ENCODE data around the gene RNF212.

GRCh38 chr4:1080432-1080831, 32.9 kb downstream of the RNF212 start:
- TF ChIP-seq ZNF565 (CRISPR knock-in tag; conservative IDR thresholded peaks at IDR 0.05; ENCODE audit: low read depth): no peak
- no peak for TF ChIP-seq GLIS3 (CRISPR knock-in tag; IDR thresholded peaks at IDR 0.05)
- TF ChIP-seq ZFP30 (CRISPR knock-in tag; IDR thresholded peaks at IDR 0.05): no peak
- TF ChIP-seq ARNTL (CRISPR knock-in tag; IDR thresholded peaks at IDR 0.05; ENCODE audit: borderline replicate concordance, low read depth): no peak
- no peak for TF ChIP-seq TCF4 (CRISPR knock-in tag; IDR thresholded peaks at IDR 0.05; ENCODE audit: borderline replicate concordance)
- TF ChIP-seq ISL1 (CRISPR knock-in tag; IDR thresholded peaks at IDR 0.05): no peak
- TF ChIP-seq PATZ1 (CRISPR knock-in tag; IDR thresholded peaks at IDR 0.05; ENCODE audit: borderline replicate concordance): no peak
- TF ChIP-seq, protein P1, sequence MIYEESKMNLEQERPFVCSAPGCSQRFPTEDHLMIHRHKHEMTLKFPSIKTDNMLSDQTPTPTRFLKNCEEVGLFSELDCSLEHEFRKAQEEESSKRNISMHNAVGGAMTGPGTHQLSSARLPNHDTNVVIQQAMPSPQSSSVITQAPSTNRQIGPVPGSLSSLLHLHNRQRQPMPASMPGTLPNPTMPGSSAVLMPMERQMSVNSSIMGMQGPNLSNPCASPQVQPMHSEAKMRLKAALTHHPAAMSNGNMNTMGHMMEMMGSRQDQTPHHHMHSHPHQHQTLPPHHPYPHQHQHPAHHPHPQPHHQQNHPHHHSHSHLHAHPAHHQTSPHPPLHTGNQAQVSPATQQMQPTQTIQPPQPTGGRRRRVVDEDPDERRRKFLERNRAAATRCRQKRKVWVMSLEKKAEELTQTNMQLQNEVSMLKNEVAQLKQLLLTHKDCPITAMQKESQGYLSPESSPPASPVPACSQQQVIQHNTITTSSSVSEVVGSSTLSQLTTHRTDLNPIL (CRISPR knock-in tag; IDR thresholded peaks at IDR 0.05; ENCODE audit: low read depth): no peak
- TF ChIP-seq OSR1 (CRISPR knock-in tag; IDR thresholded peaks at IDR 0.05): no peak
- no peak for TF ChIP-seq POU6F1 (CRISPR knock-in tag; IDR thresholded peaks at IDR 0.05; ENCODE audit: borderline replicate concordance, low read depth)
- TF ChIP-seq RARB (CRISPR knock-in tag; IDR thresholded peaks at IDR 0.05): no peak
- no peak for TF ChIP-seq ZNF70 (CRISPR knock-in tag; IDR thresholded peaks at IDR 0.05)
- TF ChIP-seq ZNF8 (CRISPR knock-in tag; IDR thresholded peaks at IDR 0.05): no peak
- TF ChIP-seq, protein P2, sequence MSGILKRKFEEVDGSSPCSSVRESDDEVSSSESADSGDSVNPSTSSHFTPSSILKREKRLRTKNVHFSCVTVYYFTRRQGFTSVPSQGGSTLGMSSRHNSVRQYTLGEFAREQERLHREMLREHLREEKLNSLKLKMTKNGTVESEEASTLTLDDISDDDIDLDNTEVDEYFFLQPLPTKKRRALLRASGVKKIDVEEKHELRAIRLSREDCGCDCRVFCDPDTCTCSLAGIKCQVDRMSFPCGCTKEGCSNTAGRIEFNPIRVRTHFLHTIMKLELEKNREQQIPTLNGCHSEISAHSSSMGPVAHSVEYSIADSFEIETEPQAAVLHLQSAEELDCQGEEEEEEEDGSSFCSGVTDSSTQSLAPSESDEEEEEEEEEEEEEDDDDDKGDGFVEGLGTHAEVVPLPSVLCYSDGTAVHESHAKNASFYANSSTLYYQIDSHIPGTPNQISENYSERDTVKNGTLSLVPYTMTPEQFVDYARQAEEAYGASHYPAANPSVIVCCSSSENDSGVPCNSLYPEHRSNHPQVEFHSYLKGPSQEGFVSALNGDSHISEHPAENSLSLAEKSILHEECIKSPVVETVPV (CRISPR knock-in tag; IDR thresholded peaks at IDR 0.05): no peak
